T-helper 17 cell (primary cell): ENCODE measurements around the gene PKDREJ. TPM values are rescaled to one million over a fixed set of nuclear protein-coding genes. Genes with fewer than 3 reads are reported as not detected.

Source experiments
- ATAC-seq: fragments of 150-1000 bp; cut with Tn5 transposase; 2 replicates; pipeline ENCODE4 v1.10.0; 2021; ENCODE audit warnings: mild to moderate bottlenecking, moderate library complexity
- DNase-seq, 3 donors: peaks; one replicate each; pipeline versions ENCODE4 v3.0.0 to v3.0.0-alpha.2; 2020 to 2021
- H3K9me3 ChIP-seq: one replicate; pipeline ENCODE4 v1.7.0; 2013; ENCODE audit warnings: low read length, mild to moderate bottlenecking; ENCODE audit not compliant: control insufficient read depth, poor library complexity, severe bottlenecking
- H3K27ac Mint-ChIP-seq: one replicate; pipeline ENCODE4 v1.8.0; 2022; ENCODE audit warnings: mild to moderate bottlenecking, moderate library complexity, mixed read lengths
- H3K27me3 Mint-ChIP-seq: one replicate; pipeline ENCODE4 v1.8.0; 2022; ENCODE audit warnings: mixed read lengths
- H3K36me3 Mint-ChIP-seq: one replicate; pipeline ENCODE4 v1.8.0; 2022; ENCODE audit warnings: low read depth, mixed read lengths
- H3K4me1 Mint-ChIP-seq: one replicate; pipeline ENCODE4 v1.8.0; 2022; ENCODE audit warnings: mild to moderate bottlenecking, mixed read lengths
- H3K4me3 Mint-ChIP-seq: one replicate; pipeline ENCODE4 v1.8.0; 2022; ENCODE audit warnings: mild to moderate bottlenecking, moderate library complexity, mixed read lengths
- total RNA-seq, 4 donors: library from RNA in 2 of 4; stranded (reverse) in 2 of 4; gene quantifications; one replicate each; pipeline ENCODE4 v1.2.3 and lab custom pipeline; 2022 to 2026

The PKDREJ gene
- total RNA-seq, 2 donors from 2014 or later, result not detected

GRCh38 chr22:46226577-46226976 is 36.6 kb downstream of the PKDREJ start:
- no peaks in the 10 kb centered on the region for H3K27me3 Mint-ChIP-seq
- H3K4me1 Mint-ChIP-seq, result peaks cover 3% of the 10 kb centered on the region
- no peak overlapping the region for H3K27ac Mint-ChIP-seq
- DNase-seq (no peak), ATAC-seq (no peak)
- no peak overlapping the region for H3K4me3 Mint-ChIP-seq
- H3K9me3 ChIP-seq, result no peaks in the 10 kb centered on the region
- H3K36me3 Mint-ChIP-seq, result no peaks in the 10 kb centered on the region

GRCh38 chr22:46225631-46226030 is 37.5 kb downstream of the PKDREJ start:
- Mint-ChIP-seq H3K27ac (no peak overlapping the region), H3K4me3 (no peak overlapping the region), H3K4me1 (peaks cover 3% of the 10 kb centered on the region), H3K27me3 (no peaks in the 10 kb centered on the region), H3K36me3 (no peaks in the 10 kb centered on the region)
- no peaks in the 10 kb centered on the region for H3K9me3 ChIP-seq
- ATAC-seq (no peak), DNase-seq (no peak)

GRCh38 chr22:46224898-46225290 is 38.2 kb downstream of the PKDREJ start:
- H3K36me3 Mint-ChIP-seq, result no peaks in the 10 kb centered on the region

GRCh38 chr22:46224044-46224897 is 38.9 kb downstream of the PKDREJ start:
- H3K9me3 ChIP-seq, result no peaks in the 10 kb centered on the region
- Mint-ChIP-seq H3K36me3 (no peaks in the 10 kb centered on the region), H3K4me1 (peaks cover 8% of the 10 kb centered on the region), H3K4me3 (no peak overlapping the region), H3K27ac (no peak overlapping the region), H3K27me3 (no peaks in the 10 kb centered on the region)
- DNase-seq, result no peak
- ATAC-seq, result no peak

More at GRCh38 chr22:46224898-46225290, 38.2 kb downstream of the PKDREJ start:
- Mint-ChIP-seq H3K27me3 (no peaks in the 10 kb centered on the region), H3K4me3 (no peak overlapping the region), H3K27ac (no peak overlapping the region), H3K4me1 (peaks cover 3% of the 10 kb centered on the region)
- H3K9me3 ChIP-seq, result no peaks in the 10 kb centered on the region
- ATAC-seq (no peak), DNase-seq (no peak)

GRCh38 chr22:46220921-46221320 is 42.2 kb downstream of the PKDREJ start:
- Mint-ChIP-seq H3K36me3 (no peaks in the 10 kb centered on the region), H3K27ac (peak overlapping the region; percentile 21), H3K4me3 (no peak overlapping the region), H3K4me1 (peaks cover 11% of the 10 kb centered on the region), H3K27me3 (no peaks in the 10 kb centered on the region)
- no peaks in the 10 kb centered on the region for H3K9me3 ChIP-seq
- no peak for ATAC-seq
- DNase-seq, result no peak

- Mint-ChIP-seq H3K27ac (peak overlapping the region; percentile 69), H3K4me1 (peaks cover 7% of the 10 kb centered on the region), H3K36me3 (no peaks in the 10 kb centered on the region), H3K27me3 (no peaks in the 10 kb centered on the region), H3K4me3 (peak overlapping the region; percentile 25)
- DNase-seq (no peak), ATAC-seq (no peak)
- no peaks in the 10 kb centered on the region for H3K9me3 ChIP-seq
These were observed 43.5 kb downstream of the PKDREJ start for GRCh38 chr22:46219636-46220035.

- Mint-ChIP-seq H3K4me1 (peaks cover 9% of the 10 kb centered on the region), H3K36me3 (peaks cover 6% of the 10 kb centered on the region), H3K27me3 (no peaks in the 10 kb centered on the region), H3K4me3 (no peak overlapping the region), H3K27ac (no peak overlapping the region)
- no peak for ATAC-seq
- H3K9me3 ChIP-seq, result peaks cover 2% of the 10 kb centered on the region
- DNase-seq, result no peak
These were observed 48.5 kb downstream of the PKDREJ start for GRCh38 chr22:46214616-46215015.

GRCh38 chr22:46214149-46214548 is 49.0 kb downstream of the PKDREJ start:
- DNase-seq (no peak), ATAC-seq (no peak)
- Mint-ChIP-seq H3K27ac (no peak overlapping the region), H3K27me3 (no peaks in the 10 kb centered on the region), H3K36me3 (peaks cover 6% of the 10 kb centered on the region), H3K4me1 (peaks cover 6% of the 10 kb centered on the region), H3K4me3 (no peak overlapping the region)
- peaks cover 4% of the 10 kb centered on the region for H3K9me3 ChIP-seq

- DNase-seq (no peak), ATAC-seq (no peak)
- no peak overlapping the region for H3K27ac Mint-ChIP-seq
- H3K4me3 Mint-ChIP-seq, result no peak overlapping the region
- H3K4me1 Mint-ChIP-seq, result peaks cover 6% of the 10 kb centered on the region
- H3K27me3 Mint-ChIP-seq, result no peaks in the 10 kb centered on the region
- peaks cover 8% of the 10 kb centered on the region for H3K36me3 Mint-ChIP-seq
- H3K9me3 ChIP-seq, result peaks cover 4% of the 10 kb centered on the region
These were observed 50.1 kb downstream of the PKDREJ start for GRCh38 chr22:46213052-46213451.

- peaks cover 6% of the 10 kb centered on the region for H3K4me1 Mint-ChIP-seq
- no peak overlapping the region for H3K4me3 Mint-ChIP-seq
- no peak overlapping the region for H3K27ac Mint-ChIP-seq
- H3K36me3 Mint-ChIP-seq, result peaks cover 8% of the 10 kb centered on the region
- DNase-seq, result no peak
- peaks cover 4% of the 10 kb centered on the region for H3K9me3 ChIP-seq
- no peak for ATAC-seq
- no peaks in the 10 kb centered on the region for H3K27me3 Mint-ChIP-seq
These were observed 50.9 kb downstream of the PKDREJ start for GRCh38 chr22:46212195-46212594.

- Mint-ChIP-seq H3K4me1 (peaks cover 2% of the 10 kb centered on the region), H3K27me3 (no peaks in the 10 kb centered on the region), H3K4me3 (no peak overlapping the region), H3K36me3 (peaks cover 8% of the 10 kb centered on the region), H3K27ac (no peak overlapping the region)
- no peak for DNase-seq
- peaks cover 4% of the 10 kb centered on the region for H3K9me3 ChIP-seq
- no peak for ATAC-seq
These were observed 53.9 kb downstream of the PKDREJ start for GRCh38 chr22:46209262-46209661.

Other genes with a start within 250 kb of the PKDREJ start
- gene PPARA, start 112.8 kb downstream of the PKDREJ start, total RNA-seq, result 10 to 100 TPM; 11.7 to 12.3 TPM
- 1 to 10 TPM; 3.5 to 4.3 TPM for gene CDPF1, start 13.1 kb downstream of the PKDREJ start, total RNA-seq
- 1 to 10 TPM; 4.3 to 7.1 TPM for gene TTC38, start 4.7 kb upstream of the PKDREJ start, total RNA-seq
- under 1 TPM; 0.25 to 0.57 TPM for gene GTSE1, start 33.5 kb upstream of the PKDREJ start, total RNA-seq
- gene TRMU, start 72.4 kb upstream of the PKDREJ start, total RNA-seq, result 10 to 100 TPM; 47.5 to 54.8 TPM